ENCODE measurements around the gene NKAPD1.
"Not testable (repeated sequence)": the region's sequence is repeated elsewhere in the genome, so short reads cannot be mapped to it uniquely, and the experiment has no call there.

DNA sequence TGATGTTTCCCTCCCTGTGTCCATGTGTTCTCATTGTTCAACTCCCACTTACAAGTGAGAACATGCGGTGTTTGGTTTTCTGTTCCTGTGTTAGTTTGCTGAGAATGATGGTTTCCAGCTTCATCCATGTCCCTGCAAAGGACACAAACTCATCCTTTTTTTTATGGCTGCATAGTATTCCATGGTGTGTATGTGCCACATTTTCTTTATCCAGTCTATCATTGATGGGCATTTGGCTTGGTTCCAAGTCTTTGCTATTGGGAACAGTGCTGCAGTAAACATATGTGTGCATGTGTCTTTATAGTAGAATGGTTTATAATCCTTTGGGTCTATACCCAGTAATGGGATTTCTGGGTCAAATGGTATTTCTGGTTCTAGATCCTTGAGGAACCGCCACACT lies 27.5 kb upstream of the NKAPD1 start:
- TF ChIP-seq, protein P1, sequence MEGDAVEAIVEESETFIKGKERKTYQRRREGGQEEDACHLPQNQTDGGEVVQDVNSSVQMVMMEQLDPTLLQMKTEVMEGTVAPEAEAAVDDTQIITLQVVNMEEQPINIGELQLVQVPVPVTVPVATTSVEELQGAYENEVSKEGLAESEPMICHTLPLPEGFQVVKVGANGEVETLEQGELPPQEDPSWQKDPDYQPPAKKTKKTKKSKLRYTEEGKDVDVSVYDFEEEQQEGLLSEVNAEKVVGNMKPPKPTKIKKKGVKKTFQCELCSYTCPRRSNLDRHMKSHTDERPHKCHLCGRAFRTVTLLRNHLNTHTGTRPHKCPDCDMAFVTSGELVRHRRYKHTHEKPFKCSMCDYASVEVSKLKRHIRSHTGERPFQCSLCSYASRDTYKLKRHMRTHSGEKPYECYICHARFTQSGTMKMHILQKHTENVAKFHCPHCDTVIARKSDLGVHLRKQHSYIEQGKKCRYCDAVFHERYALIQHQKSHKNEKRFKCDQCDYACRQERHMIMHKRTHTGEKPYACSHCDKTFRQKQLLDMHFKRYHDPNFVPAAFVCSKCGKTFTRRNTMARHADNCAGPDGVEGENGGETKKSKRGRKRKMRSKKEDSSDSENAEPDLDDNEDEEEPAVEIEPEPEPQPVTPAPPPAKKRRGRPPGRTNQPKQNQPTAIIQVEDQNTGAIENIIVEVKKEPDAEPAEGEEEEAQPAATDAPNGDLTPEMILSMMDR (IDR thresholded peaks at IDR 0.05; ENCODE audit: extremely low read depth in 1 of 2, insufficient read depth in 1 of 2, low read depth in 1 of 2, low read length in 2 of 2) = not testable (repeated sequence)
- not testable (repeated sequence) for TF ChIP-seq POLR2AphosphoS5 (IDR thresholded peaks at IDR 0.05; ENCODE audit: insufficient read depth, low read depth, low read length)
